A673 (cell line): ENCODE measurements around the gene ANO2. TPM values are rescaled to one million over a fixed set of nuclear protein-coding genes. Genes with fewer than 3 reads are reported as not detected.

Experiments used
- BruUV-seq: library from RNA; stranded (reverse); fragments of 400-500 nt; replicated peaks from 2 replicates; lab custom pipeline; 2021; lab: Mats Ljungman, UMichigan
- CTCF ChIA-PET: fragments of 300-600 bp; sonication (Branson Sonifier 250); formaldehyde crosslinking; loops from one replicate; lab custom pipeline; 2022; ENCODE audit warnings: antibody characterized with exemption; lab: Charles Lee
- POLR2A ChIA-PET: fragments of 300-600 bp; sonication (Branson Sonifier 250); formaldehyde crosslinking; loops from one replicate; lab custom pipeline; 2022; ENCODE audit warnings: antibody characterized with exemption; ENCODE audit not compliant: low non-redundant PET; lab: Charles Lee
- DNase-seq: peaks from one replicate; pipeline ENCODE4 v3.0.0-alpha.2; 2015; ENCODE audit warnings: low spot score
- H3K27ac ChIP-seq: fragments of 200-600 bp; sonication (generic); 2 replicates; pipeline ENCODE4 v1.5.1; 2016; ENCODE audit warnings: mixed run types, low read depth, mild to moderate bottlenecking, mixed read lengths, antibody characterized with exemption, low read length; ENCODE audit not compliant: poor library complexity, severe bottlenecking
- H3K27me3 ChIP-seq: fragments of 200-600 bp; sonication (generic); replicated peaks from 2 replicates; pipeline ENCODE4 v1.6.1; 2017; ENCODE audit warnings: mixed run types, low read depth, mild to moderate bottlenecking, mixed read lengths, antibody characterized with exemption, low read length; ENCODE audit not compliant: insufficient read depth, poor library complexity
- H3K36me3 ChIP-seq: fragments of 200-600 bp; sonication (generic); 2 replicates; pipeline ENCODE4 v1.6.1; 2016; ENCODE audit warnings: mixed run types, mild to moderate bottlenecking, mixed read lengths, antibody characterized with exemption, low read length; ENCODE audit not compliant: insufficient read depth, poor library complexity, severe bottlenecking
- H3K4me1 ChIP-seq: fragments of 200-600 bp; sonication (generic); 2 replicates; pipeline ENCODE4 v1.6.1; 2017; ENCODE audit warnings: mixed run types, mild to moderate bottlenecking, mixed read lengths, antibody characterized with exemption, low read length; ENCODE audit not compliant: insufficient read depth, poor library complexity, severe bottlenecking
- H3K4me3 ChIP-seq: fragments of 200-600 bp; sonication (generic); 2 replicates; pipeline ENCODE4 v1.5.1; 2016; ENCODE audit warnings: low read depth, mixed run types, mild to moderate bottlenecking, mixed read lengths, low read length; ENCODE audit not compliant: poor library complexity, severe bottlenecking
- H3K9me3 ChIP-seq: fragments of 200-600 bp; sonication (generic); 2 replicates; pipeline ENCODE4 v1.6.1; 2016; ENCODE audit warnings: mixed run types, low read depth, mild to moderate bottlenecking, mixed read lengths, antibody characterized with exemption, low read length; ENCODE audit not compliant: poor library complexity, severe bottlenecking
- CTCF ChIP-seq: fragments of 300-800, 200-600 bp; sonication (generic); conservative IDR thresholded peaks from 2 replicates; pipeline ENCODE4 v1.5.1; 2017; ENCODE audit warnings: low read depth, mild to moderate bottlenecking, antibody characterized with exemption, low read length, moderate library complexity, mixed read lengths
- EZH2 ChIP-seq: fragments of 200-600 bp; sonication (generic); IDR thresholded peaks from 2 replicates; pipeline ENCODE4 v1.6.1; 2017; ENCODE audit warnings: borderline replicate concordance, low read depth, mild to moderate bottlenecking, mixed read lengths, antibody characterized with exemption, low read length; ENCODE audit not compliant: poor library complexity, severe bottlenecking
- intact Hi-C: fragments of 100-400 bp; cut with micrococcal nuclease; formaldehyde crosslinking; loops from one replicate; pipeline ENCODE4 v1.10.0; 2022; ENCODE audit not compliant: unreplicated experiment
- total RNA-seq: library from RNA; stranded (reverse); gene quantifications from 2 replicates; pipeline ENCODE4 v1.2.3, GENCODE V29; 2021

ANO2 gene
- total RNA-seq, 1 experiment from 2014 or later: not detected

- CTCF ChIA-PET: no interaction called here
- POLR2A ChIA-PET: no interaction called here
- Histone ChIP-seq H3K27ac (no peak overlapping the region), H3K9me3 (no peaks in the 10 kb centered on the region), H3K27me3 (peaks cover 29% of the 10 kb centered on the region), H3K4me3 (no peak overlapping the region), H3K36me3 (no peaks in the 10 kb centered on the region), H3K4me1 (no peaks in the 10 kb centered on the region)
- TF ChIP-seq EZH2: no peak
- no peak for TF ChIP-seq CTCF
- no peak for DNase-seq
- intact Hi-C loops: loop anchor here (10.0 kb wide), 1 partner anchor 119 kb away; no protein-coding TSS in a partner anchor
- no TSS peak for BruUV-seq
Measured at GRCh38 chr12:5915511-5915910, 29.5 kb downstream of the ANO2 start.

- Histone ChIP-seq H3K36me3 (no peaks in the 10 kb centered on the region), H3K4me3 (no peak overlapping the region), H3K4me1 (no peaks in the 10 kb centered on the region), H3K27me3 (peaks cover 35% of the 10 kb centered on the region), H3K9me3 (no peaks in the 10 kb centered on the region), H3K27ac (no peak overlapping the region)
- TF ChIP-seq EZH2: no peak
- no peak for TF ChIP-seq CTCF
- DNase-seq: no peak
- intact Hi-C loops: loop anchor here (10.0 kb wide), 1 partner anchor 120 kb away; no protein-coding TSS in a partner anchor
- ChIA-PET CTCF (no interaction called here), POLR2A (no interaction called here)
- no TSS peak for BruUV-seq
Measured at GRCh38 chr12:5914387-5915149, 30.5 kb downstream of the ANO2 start.

- no peaks in the 10 kb centered on the region for H3K9me3 ChIP-seq
- no peak overlapping the region for H3K4me3 ChIP-seq
- BruUV-seq: no TSS peak
- TF ChIP-seq CTCF: no peak
- TF ChIP-seq EZH2: no peak
- no peaks in the 10 kb centered on the region for H3K4me1 ChIP-seq
- intact Hi-C loops: loop anchor here (10.0 kb wide), 1 partner anchor 121 kb away; no protein-coding TSS in a partner anchor
- H3K36me3 ChIP-seq: no peaks in the 10 kb centered on the region
- H3K27me3 ChIP-seq: peaks cover 45% of the 10 kb centered on the region
- ChIA-PET POLR2A (no interaction called here), CTCF (no interaction called here)
- no peak overlapping the region for H3K27ac ChIP-seq
- DNase-seq: no peak
Measured at GRCh38 chr12:5913387-5913786, 31.7 kb downstream of the ANO2 start.
